ENCODE results near the gene JAZF1.

Gene JAZF1

DNA sequence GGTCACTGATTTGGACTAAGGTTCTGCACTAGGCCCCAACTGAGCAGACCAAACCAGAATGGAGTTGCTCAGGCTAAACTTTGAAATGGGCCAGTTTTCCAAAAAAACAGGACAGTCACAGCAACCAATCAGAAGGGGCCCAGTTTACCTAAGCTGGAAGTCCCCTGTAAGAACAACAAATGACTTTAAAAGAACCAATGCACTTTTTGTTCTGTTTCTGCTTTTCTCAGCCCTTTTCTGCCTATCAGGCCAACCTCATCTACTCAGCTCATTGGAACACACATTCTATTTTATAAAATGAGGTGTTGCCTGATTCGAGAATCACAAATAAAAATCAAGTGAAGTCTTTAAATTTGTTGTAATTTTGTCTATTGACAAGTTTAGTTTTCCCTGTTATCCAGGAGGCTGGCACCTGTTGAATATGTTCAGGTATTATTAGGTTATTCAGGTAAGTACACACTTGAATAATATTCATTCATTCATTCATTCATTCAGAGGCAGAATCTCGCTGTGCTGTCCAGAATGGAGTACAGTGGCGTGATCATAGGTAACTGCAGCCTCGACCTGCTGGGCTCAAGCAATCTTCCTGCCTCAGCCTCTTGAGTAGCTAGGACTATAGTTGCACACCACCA is 271.9 kb downstream of the JAZF1 start:
- no peaks in the 10 kb centered on the region for H3K79me2 ChIP-seq (ENCODE audit: control insufficient read depth, low read length)
- H3K4me2 ChIP-seq (ENCODE audit: low read length): no peak overlapping the region
- H3K4me3 ChIP-seq (ENCODE audit: low read length): no peak overlapping the region
- no peaks in the 10 kb centered on the region for H3K27me3 ChIP-seq (ENCODE audit: control insufficient read depth, low read length)
- H4K20me1 ChIP-seq (ENCODE audit: control insufficient read depth, insufficient read depth, low read depth, low read length): no peaks in the 10 kb centered on the region
- 0 out of 2 replicates have a peak, but pooled peaks cover 7% of the 10 kb centered on the region for H3K4me1 ChIP-seq (ENCODE audit: control insufficient read depth, low read length)
- no peak for TF ChIP-seq EZH2phosphoT487 (IDR thresholded peaks at IDR 0.05; ENCODE audit: borderline replicate concordance, low read length)
- TF ChIP-seq, protein P1, sequence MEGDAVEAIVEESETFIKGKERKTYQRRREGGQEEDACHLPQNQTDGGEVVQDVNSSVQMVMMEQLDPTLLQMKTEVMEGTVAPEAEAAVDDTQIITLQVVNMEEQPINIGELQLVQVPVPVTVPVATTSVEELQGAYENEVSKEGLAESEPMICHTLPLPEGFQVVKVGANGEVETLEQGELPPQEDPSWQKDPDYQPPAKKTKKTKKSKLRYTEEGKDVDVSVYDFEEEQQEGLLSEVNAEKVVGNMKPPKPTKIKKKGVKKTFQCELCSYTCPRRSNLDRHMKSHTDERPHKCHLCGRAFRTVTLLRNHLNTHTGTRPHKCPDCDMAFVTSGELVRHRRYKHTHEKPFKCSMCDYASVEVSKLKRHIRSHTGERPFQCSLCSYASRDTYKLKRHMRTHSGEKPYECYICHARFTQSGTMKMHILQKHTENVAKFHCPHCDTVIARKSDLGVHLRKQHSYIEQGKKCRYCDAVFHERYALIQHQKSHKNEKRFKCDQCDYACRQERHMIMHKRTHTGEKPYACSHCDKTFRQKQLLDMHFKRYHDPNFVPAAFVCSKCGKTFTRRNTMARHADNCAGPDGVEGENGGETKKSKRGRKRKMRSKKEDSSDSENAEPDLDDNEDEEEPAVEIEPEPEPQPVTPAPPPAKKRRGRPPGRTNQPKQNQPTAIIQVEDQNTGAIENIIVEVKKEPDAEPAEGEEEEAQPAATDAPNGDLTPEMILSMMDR (IDR thresholded peaks at IDR 0.05; ENCODE audit: low read depth, low read length, poor library complexity, severe bottlenecking): no peak
- no peaks in the 10 kb centered on the region for H3K9me2 ChIP-seq (replicated peaks; ENCODE audit: control insufficient read depth, low read length)
- no peaks in the 10 kb centered on the region for H3F3A ChIP-seq (ENCODE audit: control insufficient read depth, insufficient read depth)
- no peak overlapping the region for H3K27ac ChIP-seq (ENCODE audit: low read depth, low read length)
- H3K36me3 ChIP-seq (ENCODE audit: control insufficient read depth, low read length): no peaks in the 10 kb centered on the region
- H3K9me3 ChIP-seq (ENCODE audit: control insufficient read depth, insufficient read depth, low read length): no peaks in the 10 kb centered on the region

GRCh38 chr7:27906385-27907091 is 274.1 kb downstream of the JAZF1 start:
- H3K4me2 ChIP-seq (ENCODE audit: low read length): no peak overlapping the region
- H3K4me1 ChIP-seq (ENCODE audit: control insufficient read depth, low read length): peaks cover 11% of the 10 kb centered on the region
- H3K27ac ChIP-seq (ENCODE audit: low read depth, low read length): no peak overlapping the region
- no peaks in the 10 kb centered on the region for H4K20me1 ChIP-seq (ENCODE audit: control insufficient read depth, insufficient read depth, low read depth, low read length)
- TF ChIP-seq EZH2phosphoT487 (IDR thresholded peaks at IDR 0.05; ENCODE audit: borderline replicate concordance, low read length): no peak
- TF ChIP-seq, protein P1 (IDR thresholded peaks at IDR 0.05; ENCODE audit: low read depth, low read length, poor library complexity, severe bottlenecking): no peak
- peaks cover 6% of the 10 kb centered on the region; the same call in 1 of the 2 replicates for H3F3A ChIP-seq (ENCODE audit: control insufficient read depth, insufficient read depth)
- no peaks in the 10 kb centered on the region for H3K9me3 ChIP-seq (ENCODE audit: control insufficient read depth, insufficient read depth, low read length)
- H3K36me3 ChIP-seq (ENCODE audit: control insufficient read depth, low read length): no peaks in the 10 kb centered on the region
- H3K79me2 ChIP-seq (ENCODE audit: control insufficient read depth, low read length): no peaks in the 10 kb centered on the region
- no peaks in the 10 kb centered on the region for H3K27me3 ChIP-seq (ENCODE audit: control insufficient read depth, low read length)
- no peaks in the 10 kb centered on the region for H3K9me2 ChIP-seq (replicated peaks; ENCODE audit: control insufficient read depth, low read length)
- H3K4me3 ChIP-seq (ENCODE audit: low read length): no peak overlapping the region

- Histone ChIP-seq H3K4me2 (ENCODE audit: low read length) (no peak overlapping the region), H3K79me2 (ENCODE audit: control insufficient read depth, low read length) (no peaks in the 10 kb centered on the region), H3F3A (ENCODE audit: control insufficient read depth, insufficient read depth) (peaks cover 10% of the 10 kb centered on the region), H3K27ac (ENCODE audit: low read depth, low read length) (no peak overlapping the region), H4K20me1 (ENCODE audit: control insufficient read depth, insufficient read depth, low read depth, low read length) (no peaks in the 10 kb centered on the region), H3K27me3 (ENCODE audit: control insufficient read depth, low read length) (no peaks in the 10 kb centered on the region), H3K36me3 (ENCODE audit: control insufficient read depth, low read length) (no peaks in the 10 kb centered on the region), H3K4me3 (ENCODE audit: low read length) (no peak overlapping the region), H3K4me1 (ENCODE audit: control insufficient read depth, low read length) (peaks cover 17% of the 10 kb centered on the region), H3K9me2 (replicated peaks; ENCODE audit: control insufficient read depth, low read length) (no peaks in the 10 kb centered on the region), H3K9me3 (ENCODE audit: control insufficient read depth, insufficient read depth, low read length) (no peaks in the 10 kb centered on the region)
- no peak for TF ChIP-seq EZH2phosphoT487 (IDR thresholded peaks at IDR 0.05; ENCODE audit: borderline replicate concordance, low read length)
- TF ChIP-seq, protein P1 (IDR thresholded peaks at IDR 0.05; ENCODE audit: low read depth, low read length, poor library complexity, severe bottlenecking): no peak
Measured at GRCh38 chr7:27905951-27906350, 274.6 kb downstream of the JAZF1 start.

Data from DOHH2 (cell line).